ENCODE data around the gene SLC35E2B.
"Not testable (repeated sequence)": the region's sequence is repeated elsewhere in the genome, so short reads cannot be mapped to it uniquely, and the experiment has no call there.

The SLC35E2B gene

DNA sequence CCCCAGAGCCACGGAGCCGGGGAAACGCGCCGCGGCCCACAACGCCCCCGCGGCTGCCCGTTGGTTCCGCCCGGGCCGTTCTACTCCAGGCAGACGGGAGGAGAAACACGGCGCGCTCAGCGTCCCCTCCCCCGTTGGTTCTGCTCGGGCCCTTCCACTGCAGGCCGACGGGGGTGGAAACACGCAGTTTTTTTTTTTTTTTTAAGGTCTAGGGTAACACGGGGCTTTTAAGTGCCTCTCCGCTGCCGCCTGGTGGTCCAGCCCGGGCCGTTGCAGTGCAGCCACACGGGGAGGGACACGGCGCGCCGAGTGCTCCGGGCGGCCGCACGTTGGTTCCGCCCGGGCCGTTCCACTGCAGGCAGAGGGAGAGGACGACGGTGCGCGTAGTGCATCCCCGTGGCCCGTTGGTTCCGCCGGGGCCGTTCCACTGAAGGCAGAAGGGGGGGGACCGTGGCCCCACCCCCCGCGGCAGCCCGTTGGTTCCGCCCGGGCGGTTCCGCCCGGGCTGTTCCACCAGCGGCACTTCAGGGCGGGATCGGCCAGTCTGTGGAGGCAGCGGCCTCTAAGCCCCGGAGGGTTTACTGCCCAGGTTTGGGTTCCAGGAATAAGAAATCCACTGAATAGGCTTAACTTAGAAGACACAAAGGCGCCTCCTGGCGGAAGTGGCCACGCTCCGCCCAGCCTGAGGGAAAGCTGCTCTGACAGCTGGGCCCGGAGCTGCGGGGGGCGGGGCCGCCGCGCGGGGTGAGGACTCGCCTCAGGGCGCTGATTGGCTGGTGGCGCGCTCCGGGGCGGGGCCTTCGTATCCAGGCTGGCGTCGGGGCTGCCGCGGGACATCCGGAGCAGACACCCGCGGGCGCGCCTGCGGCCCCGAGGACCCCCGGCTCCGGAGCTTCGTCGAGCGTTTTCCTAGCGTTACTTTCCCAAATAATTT is at the start of gene SLC35E2B:
TSS of gene SLC35E2B (minus strand) at position 82 of the 934 bp plus-strand sequence. CDS start 16,096 bp downstream, outside the sequence.
- peak; percentile 94 for DNase-seq

DNA sequence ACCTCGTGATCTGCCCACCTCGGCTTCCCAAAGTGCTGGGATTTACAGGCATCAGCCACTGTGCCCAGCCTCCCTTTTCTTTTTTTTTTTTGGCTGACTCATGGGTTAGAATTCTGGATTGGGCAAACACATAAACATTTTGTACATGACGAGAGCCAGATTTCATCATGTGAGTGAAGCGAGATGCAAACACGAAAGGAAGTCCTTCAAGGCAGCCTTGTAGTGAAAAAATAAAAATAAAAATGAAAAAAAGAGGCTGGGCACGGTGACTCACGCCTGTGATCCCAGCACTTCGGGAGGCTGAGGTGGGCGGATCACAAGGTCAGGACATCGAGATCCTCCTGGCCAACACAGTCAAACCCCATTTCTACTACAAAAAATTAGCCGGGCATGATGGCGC is 48.4 kb upstream of the SLC35E2B start:
- not testable (repeated sequence) for DNase-seq

DNA sequence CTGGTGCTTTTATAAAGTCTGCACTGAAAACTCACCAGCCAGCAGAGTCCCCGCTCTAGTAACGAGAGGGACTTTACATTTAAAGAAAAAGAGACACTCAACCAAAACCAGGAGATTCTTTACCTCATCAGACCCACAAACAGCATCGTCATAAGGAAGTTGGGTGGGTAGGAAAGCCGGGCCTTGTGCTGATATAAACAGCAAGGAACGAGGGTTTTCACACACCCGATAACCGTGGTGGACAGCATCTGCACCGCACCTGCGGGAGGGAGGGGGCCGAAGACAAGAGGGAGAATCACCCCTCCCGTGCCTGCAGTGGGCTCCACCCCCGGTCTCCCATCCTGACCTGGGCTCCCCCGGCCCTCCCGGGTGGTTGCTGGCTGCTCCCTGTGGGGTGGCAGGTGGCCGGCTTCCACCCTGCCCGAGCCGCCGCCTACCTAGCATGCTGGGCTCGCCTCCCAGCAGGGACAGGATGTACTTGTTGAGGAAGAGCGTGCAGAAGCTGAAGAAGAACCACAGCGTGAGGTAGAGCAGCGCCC is 46.3 kb upstream of the SLC35E2B start:
- DNase-seq: not testable (repeated sequence)

DNA sequence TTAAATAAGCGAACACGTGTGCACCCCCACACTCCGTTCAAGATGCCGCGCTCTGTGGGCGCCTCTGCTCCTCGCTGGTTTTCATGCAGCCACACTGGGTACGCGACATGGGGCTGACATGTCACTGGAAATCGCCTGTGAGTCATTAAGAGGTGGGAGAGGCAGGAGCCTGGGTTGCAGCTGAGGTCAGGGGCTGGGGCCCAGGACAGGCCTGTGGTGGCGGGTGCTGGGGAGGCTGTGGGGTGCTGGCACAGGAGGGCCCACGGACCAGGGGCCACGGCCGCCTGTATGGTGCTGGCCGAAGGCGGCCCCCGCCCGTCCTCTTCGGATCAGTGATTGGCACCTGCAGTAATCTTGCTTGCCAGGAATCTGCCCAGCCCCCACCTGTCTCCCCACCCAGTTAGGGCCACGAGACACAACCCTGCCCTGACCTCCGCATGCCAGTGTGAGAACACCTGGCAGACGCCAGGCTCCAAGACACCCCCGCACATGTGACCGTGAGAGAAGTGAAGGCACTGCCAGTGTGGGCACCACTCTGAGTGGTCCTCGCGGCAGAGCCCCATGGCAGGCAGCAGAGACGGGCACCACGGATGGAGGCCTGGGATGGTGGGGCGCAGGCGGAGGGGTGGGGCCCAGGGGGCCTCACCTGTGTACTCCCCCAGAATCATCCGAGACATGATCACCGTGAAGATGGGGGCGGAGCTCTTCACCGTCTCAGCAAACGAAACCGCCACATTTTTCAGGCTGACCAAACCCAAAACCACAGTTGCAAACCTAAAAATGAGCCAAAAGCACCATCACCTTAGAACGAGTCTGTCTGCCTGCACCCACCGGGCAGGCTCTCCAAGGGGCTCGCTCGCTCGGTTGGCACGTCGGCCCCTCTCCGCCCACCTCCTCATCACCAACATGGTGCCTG is 45.3 kb upstream of the SLC35E2B start:
- DNase-seq: not testable (repeated sequence)

- no peak for DNase-seq
These were observed 39.8 kb upstream of the SLC35E2B start for GRCh38 chr1:1732381-1732780.

DNA sequence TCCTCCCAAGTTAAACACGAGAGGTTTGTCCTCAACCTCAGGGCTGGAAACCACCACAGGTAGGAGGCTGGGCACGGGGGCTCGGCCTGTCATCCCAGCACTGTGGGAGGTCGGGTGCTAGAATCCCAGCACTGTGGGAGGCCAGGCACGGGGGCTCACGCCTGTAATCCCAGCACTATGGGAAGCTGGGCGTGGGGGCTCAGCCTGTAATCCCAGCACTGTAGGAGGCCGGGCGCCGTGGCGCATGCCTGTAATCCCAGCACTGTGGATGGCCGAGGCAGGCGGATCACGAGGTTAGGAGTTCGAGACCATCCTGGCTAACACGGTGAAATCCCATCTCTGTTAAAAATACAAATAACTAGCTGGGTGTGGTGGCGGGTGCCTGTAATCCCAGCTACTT is 38.3 kb upstream of the SLC35E2B start:
- DNase-seq: no peak

DNA sequence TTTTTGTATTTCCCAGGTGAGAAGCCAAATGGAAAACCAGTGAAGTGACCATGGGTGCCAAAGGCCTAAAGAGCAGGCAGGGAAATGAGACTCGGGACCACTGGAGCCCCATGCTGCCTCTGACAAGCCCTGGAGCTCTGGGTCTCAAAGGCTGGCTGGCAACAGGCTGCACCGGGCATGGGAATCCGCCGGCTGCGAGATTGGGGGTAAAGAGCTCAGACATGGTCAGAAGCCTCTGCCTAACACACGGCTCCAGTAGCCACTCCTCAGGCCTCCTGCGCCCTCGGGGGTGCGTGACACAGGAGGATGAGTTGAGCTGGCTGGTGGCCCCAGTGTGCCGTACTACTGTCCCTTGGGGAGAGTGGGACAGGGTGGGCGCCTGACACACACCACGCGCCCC is 37.6 kb upstream of the SLC35E2B start:
- not testable (repeated sequence) for DNase-seq

- DNase-seq: not testable (repeated sequence)
These were observed 36.7 kb upstream of the SLC35E2B start for GRCh38 chr1:1729116-1729816.

- DNase-seq: peak; percentile 30
These were observed 35.9 kb upstream of the SLC35E2B start for GRCh38 chr1:1728308-1729005.

DNA sequence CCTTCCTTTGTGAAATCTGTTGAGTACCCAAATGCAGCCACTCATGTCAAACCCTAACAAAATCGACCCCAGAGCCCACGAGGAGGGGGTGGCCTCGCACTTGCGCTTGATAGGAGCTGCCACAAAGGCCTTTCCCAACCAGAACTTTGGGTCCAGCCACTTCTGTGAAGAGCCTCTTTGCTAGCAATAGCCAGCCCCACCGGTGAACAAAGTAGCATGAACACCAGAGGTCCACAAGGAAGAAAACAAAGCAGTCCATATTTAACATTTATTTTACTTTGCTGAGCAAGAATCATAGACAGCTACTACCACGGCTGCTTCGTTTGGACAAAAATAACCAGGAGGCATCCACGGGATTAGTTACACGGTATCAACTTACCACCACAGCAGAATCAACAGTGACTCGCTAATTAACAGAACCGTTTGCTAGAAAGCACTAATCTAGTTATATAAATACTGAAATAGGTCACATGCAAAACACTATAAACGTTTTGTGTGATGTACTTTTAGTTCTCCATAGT is 34.6 kb upstream of the SLC35E2B start:
- DNase-seq: not testable (repeated sequence)

DNA sequence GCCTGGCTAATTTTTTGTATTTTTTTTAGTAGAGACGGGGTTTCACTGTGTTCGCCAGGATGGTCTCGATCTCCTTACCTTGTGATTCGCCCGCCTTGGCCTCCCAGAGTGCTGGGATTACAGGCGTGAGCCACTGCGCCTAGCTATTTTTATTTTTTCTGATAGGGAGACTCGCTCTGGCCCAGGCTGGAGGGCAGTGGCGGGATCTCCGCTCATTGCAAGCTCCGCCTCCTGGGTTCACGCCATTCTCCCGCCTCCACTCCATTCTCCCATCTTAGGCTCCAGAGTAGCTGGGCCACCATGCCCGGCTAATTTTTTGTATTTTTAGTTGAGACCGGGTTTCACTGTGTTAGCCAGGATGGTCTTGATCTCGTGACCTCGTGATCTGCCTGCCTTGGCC is 33.5 kb upstream of the SLC35E2B start:
- not testable (repeated sequence) for DNase-seq

GRCh38 chr1:1724035-1724864 is 31.7 kb upstream of the SLC35E2B start, which contains the start of gene CDK11A:
CDK11A (minus strand) TSS chr1:1724357; CDS start chr1:1722818, 1,539 bp downstream.
- DNase-seq: peak; percentile 97

DNA sequence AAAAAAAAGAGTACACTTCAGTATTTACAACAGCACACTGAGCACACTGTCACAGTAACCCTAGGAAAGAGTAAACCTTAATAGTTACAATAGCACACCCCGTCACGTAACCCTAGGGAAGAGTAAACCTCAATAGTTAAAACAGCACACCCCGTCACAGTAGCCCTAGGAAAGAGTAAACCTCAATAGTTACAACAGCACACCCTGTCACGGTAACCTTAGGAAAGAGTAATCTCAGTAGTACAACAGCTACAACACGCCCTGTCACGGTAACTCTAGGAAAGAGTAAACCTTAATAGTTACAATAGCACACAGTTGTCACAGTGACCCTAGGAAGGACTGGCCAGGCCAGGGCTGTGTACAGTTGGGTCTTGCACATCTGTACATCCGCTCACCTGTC is 28.6 kb upstream of the SLC35E2B start:
- no peak for DNase-seq

DNA sequence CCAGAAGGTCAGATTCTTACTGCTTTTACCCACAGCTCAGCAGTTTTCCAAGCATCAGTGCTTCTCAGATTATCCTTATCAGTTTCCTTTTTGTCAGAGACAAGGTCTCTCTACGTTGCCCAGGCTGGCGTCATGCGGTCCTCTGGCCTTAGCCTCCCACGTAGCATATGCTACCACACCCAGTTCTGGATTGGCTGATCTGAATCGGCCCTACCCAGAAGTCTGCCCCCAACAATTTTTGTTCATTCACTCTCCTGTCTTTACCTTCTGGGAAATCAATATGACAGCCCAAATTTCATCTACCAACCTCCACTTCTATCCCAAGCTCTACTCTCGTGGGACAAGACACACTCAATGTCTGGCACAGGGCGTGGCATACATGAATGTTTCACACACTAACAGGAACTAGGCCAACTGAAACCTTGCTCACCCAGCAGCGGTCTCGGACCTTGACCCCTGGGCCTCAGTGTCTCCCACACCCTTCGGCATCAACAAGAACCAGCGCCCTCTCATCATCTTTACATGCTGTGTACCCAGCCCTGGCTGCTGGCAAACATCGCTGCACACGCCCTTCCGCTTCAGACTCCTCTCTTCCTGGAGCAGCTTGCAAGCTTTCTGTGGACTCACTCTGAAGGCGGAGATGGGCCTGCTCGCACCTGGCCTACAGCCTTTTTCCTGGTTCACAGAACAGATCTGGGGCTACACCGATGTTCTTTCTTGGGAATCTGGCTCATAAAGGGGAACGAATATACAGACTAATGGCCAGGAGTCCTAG is 22.7 kb upstream of the SLC35E2B start:
- not testable (repeated sequence) for DNase-seq

DNA sequence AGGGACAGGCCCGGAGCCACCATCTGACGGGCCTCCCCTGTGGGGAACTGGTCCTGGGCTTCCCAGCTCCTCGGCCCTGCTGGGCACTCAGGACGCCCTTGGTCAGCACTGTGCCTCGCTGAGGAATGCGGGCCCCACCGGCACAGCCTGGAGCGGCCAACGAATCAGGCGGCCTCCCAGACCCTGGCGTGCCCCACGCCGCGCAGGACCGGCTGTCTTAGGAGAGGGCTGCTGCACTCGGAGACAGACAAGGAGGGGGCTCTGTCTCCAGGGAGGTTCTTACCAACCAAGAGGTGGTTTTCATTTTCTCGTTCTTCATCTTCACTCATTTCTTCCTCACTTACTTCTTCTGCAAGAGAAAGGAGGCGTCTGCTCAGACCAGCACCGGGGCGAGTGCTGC is 15.3 kb upstream of the SLC35E2B start:
- not testable (repeated sequence) for DNase-seq

- not testable (repeated sequence) for DNase-seq
These were observed 14.6 kb upstream of the SLC35E2B start for GRCh38 chr1:1707241-1707640.

DNA sequence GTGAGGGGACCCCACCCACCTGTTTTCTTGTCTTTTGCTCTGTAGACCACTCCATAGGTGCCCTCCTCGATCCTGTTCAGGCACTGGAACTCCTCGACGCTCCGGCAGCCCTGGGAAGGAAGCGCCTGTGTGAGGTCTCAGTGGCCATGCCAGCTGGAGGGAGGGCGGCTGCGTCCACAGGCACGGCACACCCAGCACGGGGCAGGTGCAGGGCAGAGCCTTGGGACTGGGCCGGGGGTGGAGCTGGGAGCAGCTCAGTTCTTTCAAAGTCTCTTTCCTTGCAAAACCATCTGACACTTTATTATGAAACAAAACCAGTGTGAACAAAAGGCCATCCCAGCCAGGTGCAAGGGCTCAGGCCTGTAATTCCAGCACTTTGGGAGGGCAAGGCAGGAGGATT is 13.0 kb upstream of the SLC35E2B start:
- not testable (repeated sequence) for DNase-seq

DNA sequence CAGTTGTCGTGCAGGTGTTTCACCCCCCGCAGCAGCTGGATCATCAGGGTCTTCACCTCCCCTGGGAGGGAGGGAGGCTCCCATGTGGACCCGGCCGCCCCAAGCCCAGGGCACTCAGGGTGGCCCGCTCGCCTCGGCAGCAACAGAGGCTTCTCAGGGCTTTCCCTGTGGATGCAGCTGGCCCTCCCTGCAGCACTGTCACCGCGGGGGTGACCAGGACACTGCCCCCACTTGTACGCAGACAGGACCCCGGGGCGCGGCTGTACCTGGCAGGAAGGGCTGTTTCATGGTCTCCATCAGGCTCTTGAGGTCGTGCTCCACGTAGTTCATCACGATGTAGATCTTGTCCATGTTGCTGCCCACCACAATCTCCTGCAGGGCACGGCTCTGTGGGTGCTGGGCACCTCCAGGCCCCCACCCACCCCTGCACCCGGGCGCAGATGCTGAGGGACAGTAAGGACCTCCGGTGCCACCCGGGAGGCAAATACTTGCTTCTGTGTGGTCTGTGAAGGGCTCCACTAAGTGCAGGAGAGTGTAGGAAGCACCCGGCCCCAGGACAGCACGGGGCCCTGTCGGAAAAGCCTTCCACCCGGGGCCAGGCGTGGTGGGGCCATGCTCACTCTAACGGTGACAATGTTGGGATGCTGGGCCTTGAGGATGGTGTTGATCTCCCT is 11.8 kb upstream of the SLC35E2B start:
- not testable (repeated sequence) for DNase-seq

DNA sequence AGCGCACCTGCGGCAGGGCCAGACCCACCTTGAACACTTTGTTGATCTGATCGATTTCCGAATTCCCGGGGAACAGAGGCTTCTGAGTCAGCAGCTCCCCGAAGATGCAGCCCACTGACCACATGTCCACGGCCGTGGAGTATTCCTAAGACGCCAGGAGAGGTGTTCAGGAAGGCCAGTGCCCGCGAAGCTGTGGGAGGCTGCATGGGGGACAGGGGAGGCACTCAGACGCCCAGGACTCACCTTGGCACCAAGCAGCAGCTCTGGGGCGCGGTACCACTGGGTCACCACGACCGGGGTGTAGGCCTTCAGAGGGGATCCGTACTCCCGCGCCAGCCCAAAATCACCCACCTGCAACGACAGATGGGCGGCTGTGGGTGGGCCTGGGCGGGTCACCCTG is 11.2 kb upstream of the SLC35E2B start:
- DNase-seq: no peak

Measured in CD4-positive, alpha-beta T cell treated with Interleukin-17A for 4 hours (primary cell).